ENCODE results near the gene CLCF1.

The CLCF1 gene

DNA sequence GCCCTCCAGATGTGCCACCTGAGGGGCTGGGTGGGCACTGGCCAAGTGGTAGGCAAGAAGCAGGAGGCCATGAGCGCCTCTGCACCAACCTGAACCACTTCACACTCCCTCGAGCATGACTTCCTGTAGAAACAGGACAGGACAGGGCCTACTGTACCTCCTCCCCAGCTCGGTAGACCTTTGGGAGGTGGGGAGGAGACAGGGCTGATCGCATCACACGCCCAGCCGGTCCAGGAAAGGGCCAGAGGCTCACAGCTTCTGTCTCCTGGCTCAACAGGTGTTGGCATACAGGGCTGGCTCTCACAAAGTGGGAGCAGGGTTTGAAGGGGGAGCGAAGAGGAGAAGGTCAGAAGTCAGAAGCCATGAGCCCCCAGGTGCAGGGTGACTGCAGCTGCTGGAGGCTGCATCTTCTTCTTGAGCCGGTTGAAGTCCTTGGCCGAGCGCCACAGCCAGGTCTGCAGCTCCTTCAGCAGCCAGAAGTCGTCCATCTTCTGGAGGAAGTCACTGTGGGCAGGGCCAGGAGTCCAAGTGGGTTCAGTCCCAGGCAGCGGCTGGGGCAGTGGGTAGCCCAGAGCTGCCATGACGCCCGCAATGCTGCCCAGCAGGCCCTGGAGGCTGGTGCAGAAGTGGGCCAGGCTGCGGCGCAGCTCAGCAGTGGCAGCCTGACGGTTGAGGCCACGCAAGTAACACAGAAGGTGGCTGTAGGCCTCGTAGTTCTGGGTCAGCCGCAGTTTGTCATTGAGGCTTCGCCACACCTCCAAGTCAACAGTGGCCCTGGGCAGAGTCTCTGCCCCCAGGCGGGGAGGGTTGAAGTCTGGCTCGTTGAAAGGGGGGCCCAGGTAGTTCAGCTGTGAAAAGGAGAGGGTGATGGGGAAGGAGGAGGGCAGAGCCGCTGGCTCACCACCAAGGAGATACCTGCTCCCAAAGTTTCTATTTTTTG is 8.3 kb downstream of the CLCF1 start:
- in situ Hi-C loops (cut with HindIII; ENCODE audit: low pct_unique_long_range_greater_than_20kb, low sequenced_read_pairs) = no loop called here
- no peak for TF ChIP-seq JUND (IDR thresholded peaks at IDR 0.05; ENCODE audit: low read depth)
- no peak for DNase-seq (ENCODE audit: low read depth in 1 of 2, low spot score in 1 of 2)

DNA sequence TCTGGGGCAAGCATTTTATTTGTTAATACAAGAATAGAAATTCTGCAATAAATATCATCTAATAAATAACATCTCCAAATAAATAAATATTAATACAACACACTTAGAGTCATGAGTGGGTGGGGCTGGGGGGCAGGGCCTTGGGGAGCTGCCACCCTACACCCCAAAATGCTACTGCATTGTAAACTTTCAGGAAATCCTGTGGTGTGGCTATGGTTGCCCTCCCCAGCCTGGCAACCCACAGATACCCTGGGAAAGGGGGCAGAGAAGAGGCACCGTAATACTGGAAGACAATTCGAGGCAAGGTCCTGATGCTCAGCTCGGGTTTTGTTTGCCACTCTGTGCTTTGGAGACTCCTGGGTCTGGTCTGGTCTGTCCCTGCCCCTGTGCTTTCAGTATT is 9.2 kb downstream of the CLCF1 start:
- TF ChIP-seq JUND (IDR thresholded peaks at IDR 0.05; ENCODE audit: low read depth) = no peak
- in situ Hi-C loops (cut with HindIII; ENCODE audit: low pct_unique_long_range_greater_than_20kb, low sequenced_read_pairs) = no loop called here
- no peak for DNase-seq (ENCODE audit: low read depth in 1 of 2, low spot score in 1 of 2)

DNA sequence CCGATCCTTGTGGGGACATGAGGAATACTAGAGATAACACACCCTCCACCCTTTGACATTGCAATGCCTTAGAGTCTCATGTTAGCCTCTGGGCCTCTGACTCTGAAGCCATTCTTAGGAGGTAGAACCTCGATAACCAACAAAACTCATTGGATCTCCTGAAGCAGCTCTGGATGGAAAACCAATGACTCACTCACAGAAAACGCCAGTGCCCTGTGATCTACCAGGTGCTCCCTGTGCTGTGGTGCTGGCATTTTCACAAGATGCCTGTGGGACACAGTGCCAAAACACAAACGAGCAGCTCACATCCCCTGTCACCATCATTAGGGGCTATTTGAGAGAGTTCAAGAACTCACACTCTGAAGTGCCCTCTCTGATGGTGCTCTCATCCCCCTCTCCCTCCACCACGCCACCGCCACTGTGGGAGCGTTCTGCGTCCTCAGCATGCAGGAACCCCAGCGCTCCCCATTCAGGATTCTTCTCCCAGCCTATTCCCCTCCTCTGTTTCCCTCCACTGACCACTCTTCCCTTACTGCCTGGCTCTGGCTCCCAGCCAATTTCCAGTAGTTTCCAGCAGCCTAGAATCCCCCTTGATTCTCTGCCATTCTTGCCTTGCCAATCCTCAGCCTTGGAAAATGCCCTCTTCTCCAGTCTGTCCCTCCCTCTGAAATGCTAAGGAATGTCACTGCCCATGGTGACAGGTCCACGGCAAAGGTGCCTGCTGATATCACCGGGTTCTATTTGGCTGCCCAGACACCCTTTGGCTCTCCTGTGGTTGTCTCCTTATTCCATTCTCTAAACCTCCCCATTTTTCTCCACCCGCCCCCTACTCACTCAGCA is 15.3 kb downstream of the CLCF1 start:
- in situ Hi-C loops (cut with HindIII; ENCODE audit: low pct_unique_long_range_greater_than_20kb, low sequenced_read_pairs) = no loop called here
- no peak for DNase-seq (ENCODE audit: low read depth in 1 of 2, low spot score in 1 of 2)
- TF ChIP-seq JUND (IDR thresholded peaks at IDR 0.05; ENCODE audit: low read depth) = no peak

DNA sequence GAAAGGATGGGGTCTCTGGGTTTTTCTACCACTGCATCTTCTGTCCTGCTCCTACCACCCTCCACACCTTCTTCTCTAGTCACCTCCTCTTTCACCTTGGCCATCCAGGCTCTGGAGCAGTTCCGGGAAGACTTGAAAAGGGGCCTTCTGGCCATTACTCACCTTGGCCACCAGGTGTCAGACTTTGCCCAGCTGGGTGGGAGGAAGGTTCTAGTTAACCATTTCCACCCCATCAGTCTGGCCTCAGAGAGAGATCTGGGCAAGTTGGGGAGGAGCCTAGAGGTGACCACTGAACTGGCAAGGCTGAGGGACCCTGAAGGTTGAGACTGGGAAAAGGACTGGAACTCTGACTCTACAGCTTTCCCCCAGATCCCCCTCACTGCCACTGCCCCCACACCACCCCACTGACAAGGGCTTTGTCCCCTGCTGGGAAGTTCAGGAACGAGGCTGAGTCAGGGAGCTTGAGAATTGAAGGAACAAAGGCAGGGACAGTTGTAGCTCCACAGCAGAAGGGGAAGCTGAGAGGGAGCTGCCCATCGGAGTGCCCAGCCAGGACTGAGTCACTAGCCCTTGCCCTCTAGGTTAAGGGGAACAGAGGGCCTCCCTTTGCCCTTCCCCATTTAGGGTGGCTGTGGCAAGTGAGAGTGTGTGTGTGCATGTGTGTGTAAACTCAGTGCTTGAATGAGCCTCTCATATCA is 16.4 kb downstream of the CLCF1 start:
- peak; percentile 84 to 89 for DNase-seq (ENCODE audit: low read depth in 1 of 2, low spot score in 1 of 2)
- in situ Hi-C loops (cut with HindIII; ENCODE audit: low pct_unique_long_range_greater_than_20kb, low sequenced_read_pairs) = no loop called here
- no peak for TF ChIP-seq JUND (IDR thresholded peaks at IDR 0.05; ENCODE audit: low read depth)

DNA sequence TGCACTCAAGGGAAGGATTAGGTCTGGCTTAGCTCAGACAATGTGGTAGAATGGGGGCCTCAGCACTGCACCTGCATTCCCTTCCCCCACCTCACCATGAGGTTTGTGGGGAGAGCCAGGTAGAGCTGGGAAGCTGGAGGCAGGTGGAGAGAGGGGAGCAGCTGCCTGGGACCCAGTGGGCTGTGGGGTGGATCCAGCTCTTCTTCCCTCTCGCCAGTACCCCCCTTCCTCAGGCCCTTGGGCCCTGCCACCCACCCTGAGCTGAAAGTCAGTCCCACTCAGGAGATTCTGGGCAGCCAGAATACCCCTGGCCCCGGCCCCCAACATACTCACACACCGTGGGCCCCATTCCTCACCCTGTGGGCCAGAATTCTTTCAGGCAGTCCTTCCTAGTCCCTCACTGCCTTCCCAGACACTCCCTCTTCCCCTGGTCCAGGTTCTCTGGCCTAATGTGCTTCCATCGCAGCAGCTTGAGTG is 17.0 kb downstream of the CLCF1 start:
- no peak for DNase-seq (ENCODE audit: low read depth in 1 of 2, low spot score in 1 of 2)
- no peak for TF ChIP-seq JUND (IDR thresholded peaks at IDR 0.05; ENCODE audit: low read depth)
- in situ Hi-C loops (cut with HindIII; ENCODE audit: low pct_unique_long_range_greater_than_20kb, low sequenced_read_pairs) = no loop called here

DNA sequence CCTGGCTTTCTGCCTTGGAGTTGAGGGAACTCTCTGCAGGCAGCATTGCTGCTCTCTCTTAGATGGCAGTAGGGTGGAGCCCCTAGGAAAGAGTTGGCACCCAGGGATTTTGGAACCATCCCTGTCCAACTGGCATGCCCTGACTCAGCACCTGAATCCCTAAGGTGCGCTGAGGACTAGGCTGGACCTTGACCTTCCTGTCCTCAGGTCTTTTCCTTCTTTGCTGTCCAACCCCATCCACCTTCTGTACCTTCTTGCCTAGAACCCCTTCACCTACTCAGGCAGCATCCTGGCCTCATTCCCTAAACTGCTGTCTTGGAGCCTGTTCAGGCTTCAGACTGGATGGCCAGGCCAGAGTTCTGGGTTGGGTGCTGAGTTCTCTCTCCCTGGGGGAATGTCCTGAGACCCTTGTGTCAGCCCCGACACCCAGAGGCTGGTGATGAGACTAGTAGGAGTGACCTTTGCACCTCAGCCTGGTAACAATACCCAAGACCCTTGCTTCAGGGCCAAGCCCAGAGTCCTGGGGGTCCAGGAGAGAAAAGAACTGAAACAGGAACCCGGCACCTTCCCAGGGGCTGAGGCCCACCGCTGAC is 17.5 kb downstream of the CLCF1 start:
- DNase-seq (ENCODE audit: low read depth in 1 of 2, low spot score in 1 of 2) = no peak
- in situ Hi-C loops (cut with HindIII; ENCODE audit: low pct_unique_long_range_greater_than_20kb, low sequenced_read_pairs) = no loop called here
- TF ChIP-seq JUND (IDR thresholded peaks at IDR 0.05; ENCODE audit: low read depth) = no peak

DNA sequence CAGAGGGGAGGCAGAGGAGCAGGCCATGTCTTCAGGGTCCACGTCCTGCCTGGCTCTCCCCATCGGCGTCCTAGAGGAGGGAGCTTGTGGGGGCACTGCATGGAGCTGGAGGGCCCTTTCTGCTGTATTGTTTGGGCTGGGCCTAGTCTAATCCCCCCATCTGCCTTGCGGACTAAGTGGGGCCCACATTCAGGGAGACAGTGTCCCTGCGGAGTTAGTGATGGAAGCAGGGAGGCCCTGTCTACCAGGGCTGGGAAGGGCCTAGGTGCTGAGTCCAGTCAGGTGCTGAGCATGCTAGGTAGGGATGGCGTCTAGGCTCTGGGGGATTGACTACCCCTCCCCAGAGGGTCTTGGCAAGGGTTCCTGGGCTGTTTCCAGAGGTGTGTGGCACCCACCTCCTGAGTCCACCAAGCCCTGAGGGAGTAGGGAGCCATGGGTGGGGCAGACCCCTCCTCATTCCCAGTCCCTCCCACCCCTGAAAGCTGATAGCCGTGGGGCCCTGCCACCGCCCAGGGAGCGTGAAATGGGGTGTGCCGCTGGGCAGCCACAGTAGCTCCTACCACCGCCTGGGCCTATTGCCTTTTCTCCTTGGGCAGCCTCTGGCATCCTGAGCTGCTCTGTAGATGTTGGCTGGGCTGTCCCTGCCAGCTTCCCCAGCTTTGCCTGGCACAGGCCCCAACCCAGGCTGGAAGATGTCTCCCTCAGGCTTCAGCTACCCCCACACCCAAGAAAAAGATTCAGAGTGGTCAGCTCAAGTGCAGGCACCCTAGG is 18.2 kb downstream of the CLCF1 start:
- DNase-seq (ENCODE audit: low read depth in 1 of 2, low spot score in 1 of 2) = no peak
- no peak for TF ChIP-seq JUND (IDR thresholded peaks at IDR 0.05; ENCODE audit: low read depth)
- in situ Hi-C loops (cut with HindIII; ENCODE audit: low pct_unique_long_range_greater_than_20kb, low sequenced_read_pairs) = no loop called here

DNA sequence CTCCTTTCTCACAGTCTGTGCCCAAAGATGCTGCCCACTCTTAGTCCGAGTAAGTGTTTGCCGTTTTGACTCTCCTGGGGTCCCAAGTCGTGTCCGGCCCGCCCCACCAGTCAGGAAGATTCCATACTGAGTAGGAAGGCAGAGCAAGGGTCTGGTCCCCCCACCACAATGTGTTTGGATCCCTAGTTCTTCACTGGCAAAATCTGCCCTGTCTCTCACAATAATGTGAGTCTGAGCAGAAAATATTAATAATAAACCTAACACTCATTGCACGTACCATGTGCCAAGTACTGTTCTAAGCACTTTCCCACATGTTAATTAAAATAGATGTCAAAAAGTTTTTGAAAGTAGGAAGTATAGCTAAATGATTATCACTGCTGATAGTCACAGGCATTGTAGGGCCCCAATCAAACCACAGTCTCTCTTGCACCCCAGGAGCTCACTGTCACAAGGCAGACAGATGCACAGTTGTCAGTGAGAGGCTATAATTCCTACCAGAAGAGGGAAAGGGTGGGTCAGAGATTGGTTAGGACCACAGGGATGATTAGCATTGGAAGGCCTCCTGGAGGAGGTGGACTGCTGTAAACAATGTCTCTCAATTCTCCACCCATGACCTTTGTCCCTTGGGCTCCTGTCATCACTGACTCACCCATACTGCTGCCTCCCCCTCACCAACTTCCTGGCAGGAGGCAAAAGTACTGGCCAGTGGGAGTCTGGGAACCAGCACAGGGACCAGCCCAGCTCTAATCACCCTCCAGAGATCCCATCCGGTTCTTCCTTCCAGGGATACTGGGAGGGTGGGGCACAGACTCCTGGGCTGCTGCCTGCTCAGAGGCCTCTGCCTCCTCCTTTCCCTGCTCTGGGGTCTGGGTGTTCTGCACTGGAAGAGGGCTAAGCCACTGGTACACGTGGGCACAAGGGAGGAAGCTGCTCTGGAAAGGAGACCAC is 19.0 kb downstream of the CLCF1 start:
- DNase-seq (ENCODE audit: low read depth in 1 of 2, low spot score in 1 of 2) = no peak
- TF ChIP-seq JUND (IDR thresholded peaks at IDR 0.05; ENCODE audit: low read depth) = no peak
- in situ Hi-C loops (cut with HindIII; ENCODE audit: low pct_unique_long_range_greater_than_20kb, low sequenced_read_pairs) = no loop called here

DNA sequence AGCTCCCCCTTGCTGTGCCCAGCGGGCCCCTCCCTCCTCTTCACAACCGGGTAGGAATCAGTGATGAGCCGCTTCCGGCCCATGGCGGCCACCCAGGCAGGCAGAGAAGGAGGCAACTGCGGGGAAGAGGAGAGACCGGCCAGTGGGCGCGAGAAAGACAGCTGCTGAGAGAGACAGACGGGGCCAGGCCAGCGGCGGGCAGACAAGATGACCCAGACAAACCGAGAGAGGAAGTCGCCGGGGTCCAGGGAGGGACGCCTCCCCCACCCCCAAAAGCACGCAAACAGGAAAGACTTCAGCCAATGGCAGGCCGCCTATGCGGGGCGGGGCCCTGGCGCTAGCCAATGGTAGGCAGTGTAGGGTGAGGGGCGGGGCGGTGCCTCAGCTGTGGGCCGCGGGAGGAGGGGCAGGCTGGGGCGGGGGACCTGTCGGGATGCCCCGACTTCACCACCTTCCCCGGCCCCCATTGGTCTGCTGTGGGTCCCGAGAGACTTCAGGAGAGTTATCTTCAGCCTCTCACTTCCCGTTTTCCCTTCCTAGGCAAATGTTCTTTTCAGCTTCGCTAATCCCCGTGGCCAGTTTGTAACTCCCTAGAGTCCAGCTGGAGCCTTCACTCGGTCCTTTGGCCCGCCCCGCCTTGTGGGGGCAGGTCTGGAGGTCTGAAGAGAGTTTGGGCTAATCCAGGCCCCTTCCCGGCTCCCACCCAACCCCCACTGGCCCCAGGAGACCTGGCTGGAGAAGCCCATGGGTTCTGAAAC is 19.9 kb downstream of the CLCF1 start, which contains the start of gene POLD4:
POLD4 (minus strand) TSS at position 230 of the 758 bp plus-strand sequence; CDS start at position 83, 147 bp downstream.
- no peak for TF ChIP-seq JUND (IDR thresholded peaks at IDR 0.05; ENCODE audit: low read depth)
- peak; percentile 96 for DNase-seq (ENCODE audit: low read depth in 1 of 2, low spot score in 1 of 2)
- in situ Hi-C loops (cut with HindIII; ENCODE audit: low pct_unique_long_range_greater_than_20kb, low sequenced_read_pairs) = no loop called here
